Measurements from ENCODE around the gene STAB2.
"Not testable (repeated sequence)": the region's sequence is repeated elsewhere in the genome, so short reads cannot be mapped to it uniquely, and the experiment has no call there.

The STAB2 gene

GRCh38 chr12:103653568-103654173 lies 66.6 kb downstream of the STAB2 start:
- not testable (repeated sequence) for DNase-seq

- DNase-seq = no peak
Observed at GRCh38 chr12:103654816-103655215, 67.7 kb downstream of the STAB2 start.

DNA sequence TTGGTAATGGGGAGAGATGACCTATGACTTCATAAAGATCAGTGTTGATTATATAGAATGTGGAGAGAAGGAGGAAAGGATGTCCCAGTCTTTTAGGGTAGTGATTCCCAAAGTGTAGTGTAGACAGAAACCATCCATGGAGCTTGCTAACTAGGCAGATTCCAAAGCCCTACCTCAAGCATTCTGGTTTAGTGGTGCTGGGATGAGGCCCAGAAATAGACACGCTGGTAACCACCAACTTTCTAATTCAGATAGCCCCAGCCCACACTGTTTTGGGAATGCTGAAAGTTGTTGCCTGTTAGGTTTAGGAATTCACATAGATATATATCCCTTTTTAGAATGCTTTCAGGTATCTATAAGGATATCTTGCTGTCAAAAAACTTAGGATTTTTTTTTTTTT lies 69.2 kb downstream of the STAB2 start:
- DNase-seq = no peak

DNA sequence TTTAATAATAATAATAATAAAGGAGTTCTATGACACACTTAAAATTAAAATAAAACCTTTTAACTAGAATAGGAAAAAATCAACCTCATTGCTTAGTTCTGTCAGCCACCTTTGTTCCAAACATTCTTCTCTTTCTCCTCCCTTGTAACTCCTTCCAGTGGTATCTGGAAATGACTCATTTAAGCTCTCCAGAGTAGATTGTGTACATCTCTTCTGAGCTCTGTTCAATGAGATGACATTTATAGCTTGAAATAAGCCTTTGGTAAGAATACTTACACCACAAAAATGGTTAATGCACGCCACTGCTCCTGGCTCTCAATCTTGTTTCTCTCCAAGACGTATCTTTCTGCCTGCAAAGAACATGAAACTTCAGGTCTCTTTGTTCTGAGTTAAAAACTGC lies 70.3 kb downstream of the STAB2 start:
- no peak for DNase-seq

GRCh38 chr12:103664626-103665025 lies 77.6 kb downstream of the STAB2 start:
- DNase-seq = no peak

DNA sequence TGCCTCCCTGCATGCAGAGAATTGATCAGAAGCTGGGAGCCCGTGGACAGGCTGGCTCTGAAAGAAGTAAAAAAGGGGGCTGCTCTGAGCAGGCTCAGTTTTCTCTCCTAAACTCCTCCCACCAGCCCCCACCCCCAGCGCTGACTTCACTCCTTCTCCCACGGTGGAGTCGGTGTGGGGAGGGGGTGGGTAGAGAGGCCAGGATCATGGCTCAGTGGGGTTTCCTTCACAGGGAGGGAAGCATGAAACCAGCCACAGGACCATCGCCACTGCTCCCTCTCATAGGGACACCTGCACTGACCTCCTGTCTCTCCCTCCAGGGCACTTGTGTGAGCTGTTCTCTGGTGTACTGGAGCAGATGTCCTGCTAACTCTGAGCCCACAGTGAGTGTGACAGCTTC lies 78.9 kb downstream of the STAB2 start:
- DNase-seq = no peak

DNA sequence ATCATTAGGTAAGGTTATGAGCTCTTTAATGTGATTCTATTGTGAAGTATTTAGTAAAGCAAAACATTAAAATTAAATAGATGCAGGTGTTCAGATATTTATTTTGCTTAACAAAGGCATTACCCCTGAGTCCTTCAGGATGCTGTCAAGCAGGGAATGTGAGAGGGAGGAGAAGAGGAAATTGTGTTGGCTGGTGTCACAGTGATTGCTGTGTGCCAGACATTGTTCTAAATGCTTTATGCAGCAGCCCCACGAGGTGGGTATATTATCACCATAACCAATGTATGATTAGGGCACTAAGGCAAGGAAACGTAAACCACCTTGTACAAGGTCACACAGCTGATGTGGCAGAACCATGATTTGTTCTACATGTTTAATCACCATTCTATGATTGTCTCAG lies 80.1 kb downstream of the STAB2 start:
- no peak for DNase-seq

- no peak for DNase-seq
Observed at GRCh38 chr12:103668520-103668919, 81.4 kb downstream of the STAB2 start.

DNA sequence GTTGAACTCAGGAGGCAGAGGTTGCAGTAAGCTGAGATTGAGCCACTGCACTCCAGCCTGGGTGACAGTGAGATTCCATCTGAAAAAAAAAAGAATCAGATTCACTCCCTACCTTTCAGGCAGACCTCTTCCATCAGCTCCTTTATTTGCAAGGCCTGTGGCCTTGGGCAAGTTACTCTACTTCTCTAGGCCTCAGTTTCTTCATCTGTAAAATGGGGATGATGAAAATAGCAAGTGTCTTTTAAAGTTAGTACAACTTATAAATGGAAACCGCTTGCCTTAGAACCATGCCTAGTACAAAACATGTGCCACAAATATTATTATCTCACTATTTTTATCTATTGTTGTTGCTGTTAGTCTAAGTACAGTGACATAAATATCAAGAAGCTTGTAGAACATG lies 84.3 kb downstream of the STAB2 start:
- no peak for DNase-seq

DNA sequence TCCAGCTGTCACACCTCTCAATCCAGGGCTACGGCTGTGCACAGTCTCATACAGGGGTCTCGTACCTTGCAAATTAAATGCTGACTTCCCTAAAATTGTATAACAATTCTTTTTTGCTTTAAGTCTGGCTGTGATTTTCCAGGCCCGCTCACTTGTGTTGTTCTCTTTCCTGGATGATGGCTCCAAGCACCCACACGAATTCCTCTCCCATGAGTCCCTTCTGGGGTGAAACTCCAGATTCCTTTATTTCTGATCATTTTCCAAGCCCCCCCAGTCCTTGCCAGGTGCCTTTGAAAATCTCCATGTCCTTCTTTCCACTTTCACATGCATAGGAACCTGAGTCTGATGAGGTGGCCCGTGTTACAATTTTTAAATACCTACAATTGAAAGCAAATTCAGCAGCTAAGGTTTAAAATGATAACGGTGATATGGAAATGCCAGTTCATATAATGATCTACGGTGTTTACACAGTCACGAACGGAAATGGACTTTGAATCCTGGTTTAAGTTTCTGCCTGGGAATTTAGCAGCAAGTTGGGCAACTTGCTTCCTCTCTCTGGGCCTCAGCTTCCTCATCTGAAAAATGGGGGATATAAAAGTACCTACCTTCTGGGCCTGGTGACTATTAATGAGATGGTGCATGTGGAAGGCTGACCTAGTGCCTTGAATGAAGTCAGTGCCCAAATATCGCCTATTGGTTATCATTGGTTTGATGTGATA lies 85.5 kb downstream of the STAB2 start:
- DNase-seq = no peak

DNA sequence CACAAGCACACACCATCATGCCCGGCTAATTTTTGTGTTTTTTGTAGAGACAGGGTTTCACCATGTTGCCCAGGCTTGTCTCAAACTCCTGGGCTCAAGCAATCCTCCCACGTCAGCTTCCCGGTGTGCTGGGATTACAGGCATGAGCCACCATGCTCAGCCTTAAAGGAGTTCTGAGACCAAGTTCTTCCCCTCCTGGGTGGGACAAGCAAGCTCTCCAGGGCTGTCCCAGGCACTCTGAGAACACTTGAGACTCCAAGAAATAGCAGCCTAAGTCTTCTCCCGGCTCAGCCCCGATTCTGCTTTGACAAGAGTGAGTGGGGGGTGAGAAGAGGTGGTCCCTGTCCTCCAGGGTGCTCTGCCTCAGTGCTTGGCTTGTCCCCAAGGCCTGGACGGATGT lies 86.4 kb downstream of the STAB2 start:
- DNase-seq = no peak

DNA sequence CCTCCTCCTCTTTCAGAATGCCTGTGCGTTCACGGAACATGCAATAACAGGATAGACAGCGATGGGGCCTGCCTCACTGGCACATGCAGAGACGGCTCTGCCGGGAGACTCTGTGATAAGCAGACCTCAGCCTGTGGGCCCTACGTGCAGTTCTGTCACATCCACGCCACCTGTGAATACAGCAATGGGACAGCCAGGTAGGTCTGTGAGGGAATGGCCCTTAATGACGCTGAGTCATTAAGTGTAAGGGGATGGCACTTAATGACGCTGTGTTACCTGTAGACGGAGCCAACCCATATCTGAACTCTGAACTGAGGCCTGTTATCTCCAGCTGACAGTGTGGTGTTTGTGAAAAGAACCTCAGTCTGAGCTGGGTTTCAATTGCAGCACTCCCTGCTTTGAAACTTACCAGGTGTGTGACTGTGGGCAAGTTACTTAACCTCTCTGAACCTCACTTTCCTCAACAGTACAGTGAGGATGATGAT lies 86.9 kb downstream of the STAB2 start:
- no peak for DNase-seq

- no peak for DNase-seq
Observed at GRCh38 chr12:103676893-103677292, 89.8 kb downstream of the STAB2 start.

DNA sequence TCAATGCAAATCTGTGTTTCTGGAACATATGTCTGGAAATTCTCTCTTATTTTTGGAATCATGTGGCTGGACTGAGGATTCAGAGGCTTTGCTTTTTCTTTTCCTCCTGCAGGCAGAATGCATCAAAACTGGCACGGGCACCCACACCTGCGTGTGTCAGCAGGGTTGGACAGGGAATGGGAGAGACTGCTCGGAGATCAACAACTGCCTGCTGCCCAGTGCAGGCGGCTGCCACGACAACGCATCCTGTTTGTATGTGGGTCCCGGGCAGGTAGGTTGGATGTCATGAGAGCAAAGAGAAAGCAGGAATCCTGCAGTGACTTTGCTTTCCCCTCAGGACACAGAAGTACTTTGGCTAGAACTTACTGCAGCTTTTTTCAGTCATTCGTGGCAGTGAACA lies 90.3 kb downstream of the STAB2 start:
- DNase-seq = no peak

GRCh38 chr12:103677905-103678304 lies 90.8 kb downstream of the STAB2 start:
- no peak for DNase-seq

GRCh38 chr12:103679421-103680170 lies 92.5 kb downstream of the STAB2 start:
- no peak for DNase-seq

- DNase-seq = no peak
Observed at GRCh38 chr12:103680591-103681141, 93.6 kb downstream of the STAB2 start.

- no peak for DNase-seq
Observed at GRCh38 chr12:103686026-103686425, 99.0 kb downstream of the STAB2 start.

DNA sequence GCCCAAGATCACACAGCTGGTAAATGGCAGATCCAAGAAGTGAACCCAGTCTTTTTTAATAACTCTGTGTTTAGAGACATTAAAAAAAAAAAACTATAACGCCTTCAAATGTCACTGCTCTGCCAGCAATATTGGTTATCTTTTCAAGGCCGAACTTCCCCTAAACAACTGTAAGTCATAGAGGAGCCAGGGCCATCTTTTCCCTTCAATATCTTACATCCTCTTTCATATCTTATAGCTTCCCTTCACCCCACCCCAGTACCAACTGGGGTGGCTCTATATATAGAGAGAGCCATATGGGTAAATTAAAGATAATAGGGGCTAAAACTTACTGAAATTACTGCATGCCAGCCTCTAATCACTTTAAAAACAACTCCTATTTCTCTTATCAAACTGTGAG lies 100.2 kb downstream of the STAB2 start:
- no peak for DNase-seq

GRCh38 chr12:103688376-103689063 lies 101.4 kb downstream of the STAB2 start:
- no peak for DNase-seq

GRCh38 chr12:103690426-103690825 lies 103.4 kb downstream of the STAB2 start:
- DNase-seq = no peak

DNA sequence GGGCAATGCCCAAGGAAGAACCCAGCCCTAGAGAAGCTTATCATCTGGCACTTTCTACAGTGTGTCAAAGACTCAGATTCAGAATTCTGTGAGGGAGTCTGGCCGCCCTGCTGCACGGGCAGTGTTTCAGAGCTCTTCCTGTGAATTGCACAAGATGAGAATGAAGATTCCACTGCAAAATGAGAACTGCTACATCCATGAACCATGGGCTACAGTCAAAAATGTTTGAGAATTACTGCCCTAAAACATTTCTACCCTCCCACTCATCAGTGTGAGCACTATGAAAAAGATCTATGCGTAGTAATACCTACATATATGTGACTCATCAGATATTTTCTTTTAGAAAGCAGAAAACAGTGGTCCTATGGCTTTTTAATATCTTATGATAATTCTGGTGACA lies 104.0 kb downstream of the STAB2 start:
- DNase-seq = no peak

GRCh38 chr12:103696101-103696500 lies 109.0 kb downstream of the STAB2 start:
- no peak for DNase-seq

Data from CD4-positive, alpha-beta T cell treated with Interleukin-21 for 1 hour (primary cell).